ENCODE measurements around the gene LPAR3.
A peak's percentile ranks its signal among the peaks of the same experiment; 100 is the strongest.

The LPAR3 gene

DNA sequence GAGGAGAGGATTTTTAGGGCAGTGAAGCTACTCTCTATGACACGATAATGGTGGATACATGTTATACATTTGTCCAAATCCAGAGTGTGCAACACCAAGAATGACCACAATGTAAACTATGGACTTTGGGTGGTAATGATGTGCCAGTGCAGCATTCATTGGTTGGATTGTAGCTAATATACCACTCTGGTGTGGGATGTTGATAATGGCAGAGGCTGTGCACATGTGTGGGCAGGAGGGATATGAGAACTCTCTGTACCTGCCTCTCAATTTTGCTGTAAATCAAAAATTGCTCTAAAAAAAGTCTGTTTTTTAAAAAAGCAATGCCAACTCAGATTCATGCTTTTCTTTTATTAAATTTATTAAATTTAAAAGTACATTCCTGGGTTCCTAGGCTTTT is 27.2 kb upstream of the LPAR3 start:
- Histone ChIP-seq H3K9me3 (ENCODE audit: insufficient read depth, low read depth, low read length) (no peaks in the 10 kb centered on the region), H3K18ac (ENCODE audit: low read length) (no peak overlapping the region), H3K36me3 (ENCODE audit: control insufficient read depth in 1 of 2, insufficient read depth in 2 of 2, low read length in 2 of 2) (no peaks in the 10 kb centered on the region), H3K4me3 (ENCODE audit: low read depth, low read length) (no peak overlapping the region), H3K14ac (ENCODE audit: low read length) (no peak overlapping the region), H2BK120ac (ENCODE audit: insufficient read depth, low read length, poor library complexity) (no peak overlapping the region), H3K79me2 (ENCODE audit: control insufficient read depth, insufficient read depth, low read length, poor library complexity) (no peaks in the 10 kb centered on the region), H4K8ac (ENCODE audit: low read depth, low read length) (no peak overlapping the region), H2AFZ (ENCODE audit: insufficient read depth, low read length, poor library complexity) (no peak overlapping the region), H3K9ac (ENCODE audit: low read length) (no peak overlapping the region), H2AK5ac (ENCODE audit: low read length) (no peak overlapping the region), H4K91ac (ENCODE audit: low read depth, low read length) (no peak overlapping the region), H2BK12ac (ENCODE audit: low read length) (no peak overlapping the region), H4K12ac (ENCODE audit: low read depth, low read length) (no peak overlapping the region), H3K4me2 (ENCODE audit: low read length) (no peak overlapping the region), H3K79me1 (ENCODE audit: low read length) (no peaks in the 10 kb centered on the region), H3K4ac (ENCODE audit: low read depth, low read length) (no peak overlapping the region), H2BK5ac (ENCODE audit: low read depth, low read length, poor library complexity) (no peak overlapping the region), H3K27me3 (ENCODE audit: insufficient read depth, low read length) (no peaks in the 10 kb centered on the region), H3K23ac (ENCODE audit: low read length) (no peak overlapping the region), H3K27ac (ENCODE audit: low read depth, low read length) (no peak overlapping the region), H3K4me1 (ENCODE audit: control insufficient read depth in 1 of 2, insufficient read depth in 2 of 2, low read length in 2 of 2) (no peaks in the 10 kb centered on the region)
- WGBS (ENCODE audit: extremely low coverage, insufficient coverage, insufficient read length) = no CpG with 5 or more reads among the region's 1 CpG
- DNase-seq = peak in 1 of 2 donors; percentile 38

DNA sequence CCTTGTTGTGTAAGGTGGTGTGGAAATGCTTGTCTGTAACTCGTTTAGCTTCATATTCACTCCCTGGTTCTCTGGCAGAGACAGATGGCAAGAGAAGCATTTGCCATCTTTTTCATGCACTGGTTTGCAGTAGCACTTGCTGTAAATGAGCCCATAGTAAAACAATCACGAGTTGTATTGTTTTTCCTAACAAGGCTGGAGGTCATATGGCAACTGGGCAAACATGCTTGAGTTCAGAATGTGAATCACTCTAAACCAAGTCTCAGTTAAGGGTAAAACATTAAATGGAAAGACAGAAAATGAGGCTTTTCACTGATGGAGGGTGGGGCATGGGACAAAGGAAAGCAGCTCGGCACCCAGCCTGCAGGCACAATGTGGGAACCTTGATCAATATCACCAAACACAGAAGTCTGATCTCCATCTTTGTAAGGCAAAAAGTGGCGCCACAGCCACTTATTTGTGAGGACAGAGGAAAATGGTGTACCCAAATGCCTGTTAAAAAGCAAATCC is 26.5 kb upstream of the LPAR3 start:
- no peak overlapping the region for H2BK120ac ChIP-seq (ENCODE audit: insufficient read depth, low read length, poor library complexity)
- H3K4me1 ChIP-seq (ENCODE audit: control insufficient read depth in 1 of 2, insufficient read depth in 2 of 2, low read length in 2 of 2) = no peaks in the 10 kb centered on the region
- peak overlapping the region; percentile 21 for H3K23ac ChIP-seq (ENCODE audit: low read length)
- H3K36me3 ChIP-seq (ENCODE audit: control insufficient read depth in 1 of 2, insufficient read depth in 2 of 2, low read length in 2 of 2) = no peaks in the 10 kb centered on the region
- no peaks in the 10 kb centered on the region for H3K79me1 ChIP-seq (ENCODE audit: low read length)
- H3K14ac ChIP-seq (ENCODE audit: low read length) = no peak overlapping the region
- no peak overlapping the region for H3K18ac ChIP-seq (ENCODE audit: low read length)
- H3K27me3 ChIP-seq (ENCODE audit: insufficient read depth, low read length) = no peaks in the 10 kb centered on the region
- no CpG with 5 or more reads among the region's 4 CpGs for WGBS (ENCODE audit: extremely low coverage, insufficient coverage, insufficient read length)
- no peaks in the 10 kb centered on the region for H3K9me3 ChIP-seq (ENCODE audit: insufficient read depth, low read depth, low read length)
- no peak overlapping the region for H2BK12ac ChIP-seq (ENCODE audit: low read length)
- no peak overlapping the region for H3K9ac ChIP-seq (ENCODE audit: low read length)
- no peak overlapping the region for H4K8ac ChIP-seq (ENCODE audit: low read depth, low read length)
- H2BK5ac ChIP-seq (ENCODE audit: low read depth, low read length, poor library complexity) = no peak overlapping the region
- H4K12ac ChIP-seq (ENCODE audit: low read depth, low read length) = no peak overlapping the region
- no peak overlapping the region for H4K91ac ChIP-seq (ENCODE audit: low read depth, low read length)
- H3K4me3 ChIP-seq (ENCODE audit: low read depth, low read length) = no peak overlapping the region
- no peaks in the 10 kb centered on the region for H3K79me2 ChIP-seq (ENCODE audit: control insufficient read depth, insufficient read depth, low read length, poor library complexity)
- DNase-seq = peak in 1 of 2 donors; percentile 52
- no peak overlapping the region for H3K4me2 ChIP-seq (ENCODE audit: low read length)
- no peak overlapping the region for H3K27ac ChIP-seq (ENCODE audit: low read depth, low read length)
- no peak overlapping the region for H3K4ac ChIP-seq (ENCODE audit: low read depth, low read length)
- no peak overlapping the region for H2AFZ ChIP-seq (ENCODE audit: insufficient read depth, low read length, poor library complexity)
- H2AK5ac ChIP-seq (ENCODE audit: low read length) = no peak overlapping the region

DNA sequence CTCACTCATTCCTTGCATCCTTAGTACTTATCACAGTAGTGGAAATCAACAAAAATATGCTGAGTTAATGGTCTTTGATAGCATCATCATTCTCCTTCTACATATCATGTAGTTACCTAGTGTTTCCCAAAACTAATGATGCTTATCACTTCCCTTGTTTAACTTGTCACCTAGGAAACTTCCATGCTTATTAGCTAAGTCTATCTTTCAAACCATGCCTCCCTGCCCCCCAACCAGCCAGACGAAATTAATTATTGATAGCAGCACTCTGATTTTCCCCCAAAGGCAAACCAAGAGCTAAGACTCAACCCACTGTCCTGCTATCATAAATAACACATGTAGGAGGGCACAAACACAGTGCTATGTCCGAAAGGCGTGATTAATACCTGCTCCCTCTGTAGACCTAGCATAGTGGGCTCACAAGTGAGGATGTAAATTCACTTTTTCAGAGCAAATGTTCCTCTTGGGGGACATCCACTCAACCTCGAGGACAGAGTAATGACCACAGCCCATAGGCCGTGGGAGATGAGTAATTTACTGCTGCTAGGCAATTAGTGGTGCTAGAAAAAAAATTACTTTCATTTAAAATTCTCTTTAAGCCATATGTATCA is 25.8 kb upstream of the LPAR3 start:
- peak; percentile 28 to 89 for DNase-seq
- no CpG with 5 or more reads among the region's 5 CpGs for WGBS (ENCODE audit: extremely low coverage, insufficient coverage, insufficient read length)

DNA sequence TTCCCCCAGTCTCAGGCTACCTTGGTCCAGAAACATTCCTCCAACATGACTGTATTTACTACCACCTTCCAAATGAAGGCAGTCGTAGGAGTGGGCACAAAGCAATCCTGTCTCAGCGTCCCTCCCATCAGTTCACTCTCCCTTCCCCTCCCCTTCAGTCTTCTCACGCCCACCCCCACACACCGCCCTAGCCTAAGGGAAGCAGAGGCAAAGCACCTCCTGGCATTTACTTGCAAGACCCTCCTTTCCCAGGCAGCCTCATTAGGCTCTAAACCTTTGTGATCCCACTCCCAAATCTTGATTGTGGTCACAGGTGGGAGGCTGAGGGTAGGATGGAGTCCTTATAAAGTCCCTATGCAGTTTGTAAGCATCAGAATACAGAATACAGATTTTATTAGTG is 23.9 kb upstream of the LPAR3 start:
- no peak overlapping the region for H3K27ac ChIP-seq (ENCODE audit: low read depth, low read length)
- H3K79me2 ChIP-seq (ENCODE audit: control insufficient read depth, insufficient read depth, low read length, poor library complexity) = no peaks in the 10 kb centered on the region
- no peaks in the 10 kb centered on the region for H3K4me1 ChIP-seq (ENCODE audit: control insufficient read depth in 1 of 2, insufficient read depth in 2 of 2, low read length in 2 of 2)
- no peak overlapping the region for H4K91ac ChIP-seq (ENCODE audit: low read depth, low read length)
- no peaks in the 10 kb centered on the region for H3K9me3 ChIP-seq (ENCODE audit: insufficient read depth, low read depth, low read length)
- no peak for DNase-seq
- H3K14ac ChIP-seq (ENCODE audit: low read length) = no peak overlapping the region
- H2BK5ac ChIP-seq (ENCODE audit: low read depth, low read length, poor library complexity) = no peak overlapping the region
- no peak overlapping the region for H3K4ac ChIP-seq (ENCODE audit: low read depth, low read length)
- H2BK120ac ChIP-seq (ENCODE audit: insufficient read depth, low read length, poor library complexity) = no peak overlapping the region
- H3K4me2 ChIP-seq (ENCODE audit: low read length) = no peak overlapping the region
- no peak overlapping the region for H2AK5ac ChIP-seq (ENCODE audit: low read length)
- no peak overlapping the region for H4K12ac ChIP-seq (ENCODE audit: low read depth, low read length)
- no peak overlapping the region for H3K23ac ChIP-seq (ENCODE audit: low read length)
- no peak overlapping the region for H2BK12ac ChIP-seq (ENCODE audit: low read length)
- no CpG with 5 or more reads among the region's 4 CpGs for WGBS (ENCODE audit: extremely low coverage, insufficient coverage, insufficient read length)
- no peak overlapping the region for H3K4me3 ChIP-seq (ENCODE audit: low read depth, low read length)
- H2AFZ ChIP-seq (ENCODE audit: insufficient read depth, low read length, poor library complexity) = no peak overlapping the region
- H3K36me3 ChIP-seq (ENCODE audit: control insufficient read depth in 1 of 2, insufficient read depth in 2 of 2, low read length in 2 of 2) = no peaks in the 10 kb centered on the region
- H3K9ac ChIP-seq (ENCODE audit: low read length) = no peak overlapping the region
- H3K79me1 ChIP-seq (ENCODE audit: low read length) = no peaks in the 10 kb centered on the region
- no peak overlapping the region for H3K18ac ChIP-seq (ENCODE audit: low read length)
- no peaks in the 10 kb centered on the region for H3K27me3 ChIP-seq (ENCODE audit: insufficient read depth, low read length)
- no peak overlapping the region for H4K8ac ChIP-seq (ENCODE audit: low read depth, low read length)

More for the DNA sequence above, 25.8 kb upstream of the LPAR3 start:
- Histone ChIP-seq H3K27me3 (ENCODE audit: insufficient read depth, low read length) (no peaks in the 10 kb centered on the region), H3K4ac (ENCODE audit: low read depth, low read length) (no peak overlapping the region), H3K79me2 (ENCODE audit: control insufficient read depth, insufficient read depth, low read length, poor library complexity) (no peaks in the 10 kb centered on the region), H2BK12ac (ENCODE audit: low read length) (no peak overlapping the region), H4K91ac (ENCODE audit: low read depth, low read length) (no peak overlapping the region), H3K14ac (ENCODE audit: low read length) (no peak overlapping the region), H3K79me1 (ENCODE audit: low read length) (no peaks in the 10 kb centered on the region), H3K4me1 (ENCODE audit: control insufficient read depth in 1 of 2, insufficient read depth in 2 of 2, low read length in 2 of 2) (no peaks in the 10 kb centered on the region), H3K18ac (ENCODE audit: low read length) (no peak overlapping the region), H3K9me3 (ENCODE audit: insufficient read depth, low read depth, low read length) (no peaks in the 10 kb centered on the region), H3K9ac (ENCODE audit: low read length) (no peak overlapping the region), H3K4me2 (ENCODE audit: low read length) (no peak overlapping the region), H2BK120ac (ENCODE audit: insufficient read depth, low read length, poor library complexity) (no peak overlapping the region), H4K8ac (ENCODE audit: low read depth, low read length) (no peak overlapping the region), H2AK5ac (ENCODE audit: low read length) (no peak overlapping the region), H3K23ac (ENCODE audit: low read length) (no peak overlapping the region), H3K36me3 (ENCODE audit: control insufficient read depth in 1 of 2, insufficient read depth in 2 of 2, low read length in 2 of 2) (no peaks in the 10 kb centered on the region), H2BK5ac (ENCODE audit: low read depth, low read length, poor library complexity) (no peak overlapping the region), H3K27ac (ENCODE audit: low read depth, low read length) (no peak overlapping the region), H3K4me3 (ENCODE audit: low read depth, low read length) (no peak overlapping the region), H2AFZ (ENCODE audit: insufficient read depth, low read length, poor library complexity) (no peak overlapping the region), H4K12ac (ENCODE audit: low read depth, low read length) (no peak overlapping the region)
